ENCODE data around the gene IL32.

DNA sequence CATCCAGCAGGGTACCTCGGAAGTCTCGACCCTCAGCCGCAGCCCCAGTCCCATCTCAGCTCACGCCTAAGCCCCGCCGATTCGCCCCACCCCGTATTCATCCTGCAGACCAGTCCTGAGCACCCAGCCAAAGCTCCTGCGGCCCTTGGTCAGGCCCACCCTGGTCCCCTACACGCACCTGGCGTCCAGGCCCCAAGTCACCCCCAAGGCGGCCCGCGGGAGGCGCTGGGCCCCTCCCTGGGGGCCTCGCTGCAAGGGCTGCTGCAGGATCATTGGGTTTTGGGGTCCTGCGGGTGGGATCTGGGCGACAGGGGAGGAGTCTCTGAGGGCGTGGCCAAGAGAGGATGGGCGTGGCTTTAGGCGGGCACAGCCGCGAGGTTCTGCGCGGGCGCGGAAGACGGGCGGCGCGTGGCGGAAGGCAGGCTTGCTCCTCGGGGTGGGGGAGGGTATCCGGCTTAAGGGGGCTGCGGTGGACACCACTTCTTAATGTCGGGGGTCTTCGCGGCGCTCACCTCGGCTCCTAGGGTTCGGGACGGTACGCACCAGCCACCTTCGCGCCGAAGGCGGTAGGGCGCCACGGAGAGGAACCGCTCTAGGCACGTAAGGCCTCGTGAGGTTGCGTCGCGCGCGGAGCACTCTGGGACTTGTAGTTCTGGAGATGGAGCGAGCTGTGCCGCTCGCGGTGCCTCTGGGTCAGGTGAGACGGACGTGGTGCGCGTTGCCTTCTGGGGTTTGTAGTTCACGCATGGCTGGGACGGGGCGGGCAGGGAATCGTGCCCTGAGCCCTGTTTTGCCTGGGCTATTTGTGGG, 41.6 kb upstream of the IL32 start, which contains the start of the genes HCFC1R1 and THOC6:
- TF ChIP-seq POLR2AphosphoS5 (IDR thresholded peaks at IDR 0.05) (peak; percentile 91 to 92), EP300 (IDR thresholded peaks at IDR 0.05) (peak in 1 of 4 donors; percentile 42), POLR2A (IDR thresholded peaks at IDR 0.05) (peak in 2 of 4 donors; percentile 62 to 85)
- TF ChIP-seq, protein P1, sequence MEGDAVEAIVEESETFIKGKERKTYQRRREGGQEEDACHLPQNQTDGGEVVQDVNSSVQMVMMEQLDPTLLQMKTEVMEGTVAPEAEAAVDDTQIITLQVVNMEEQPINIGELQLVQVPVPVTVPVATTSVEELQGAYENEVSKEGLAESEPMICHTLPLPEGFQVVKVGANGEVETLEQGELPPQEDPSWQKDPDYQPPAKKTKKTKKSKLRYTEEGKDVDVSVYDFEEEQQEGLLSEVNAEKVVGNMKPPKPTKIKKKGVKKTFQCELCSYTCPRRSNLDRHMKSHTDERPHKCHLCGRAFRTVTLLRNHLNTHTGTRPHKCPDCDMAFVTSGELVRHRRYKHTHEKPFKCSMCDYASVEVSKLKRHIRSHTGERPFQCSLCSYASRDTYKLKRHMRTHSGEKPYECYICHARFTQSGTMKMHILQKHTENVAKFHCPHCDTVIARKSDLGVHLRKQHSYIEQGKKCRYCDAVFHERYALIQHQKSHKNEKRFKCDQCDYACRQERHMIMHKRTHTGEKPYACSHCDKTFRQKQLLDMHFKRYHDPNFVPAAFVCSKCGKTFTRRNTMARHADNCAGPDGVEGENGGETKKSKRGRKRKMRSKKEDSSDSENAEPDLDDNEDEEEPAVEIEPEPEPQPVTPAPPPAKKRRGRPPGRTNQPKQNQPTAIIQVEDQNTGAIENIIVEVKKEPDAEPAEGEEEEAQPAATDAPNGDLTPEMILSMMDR (IDR thresholded peaks at IDR 0.05): peak in 2 of 6 experiments; percentile 19 to 20
